Glomerular visceral epithelial cell (primary cell): ENCODE data around the gene CTNND2.

Experiments used
- DNase-seq: peaks from one replicate; pipeline ENCODE4 v3.0.0-alpha.2; 2016; ENCODE audit errors: extremely low spot score

CTNND2 gene

GRCh38 chr5:11522796-11523195, 381.4 kb downstream of the CTNND2 start:
- DNase-seq: no peak

GRCh38 chr5:11520241-11520930, 383.9 kb downstream of the CTNND2 start:
- DNase-seq: no peak

- no peak for DNase-seq
Measured at GRCh38 chr5:11519236-11519635, 385.0 kb downstream of the CTNND2 start.

- no peak for DNase-seq
Measured at GRCh38 chr5:11518676-11519075, 385.6 kb downstream of the CTNND2 start.

GRCh38 chr5:11514705-11515432, 389.4 kb downstream of the CTNND2 start:
- no peak for DNase-seq

- no peak for DNase-seq
Measured at GRCh38 chr5:11511878-11512277, 392.4 kb downstream of the CTNND2 start.

- DNase-seq: no peak
Measured at GRCh38 chr5:11510889-11511288, 393.4 kb downstream of the CTNND2 start.

GRCh38 chr5:11509793-11510192, 394.5 kb downstream of the CTNND2 start:
- DNase-seq: no peak

GRCh38 chr5:11507156-11507910, 396.9 kb downstream of the CTNND2 start:
- DNase-seq: no peak

- no peak for DNase-seq
Measured at GRCh38 chr5:11504886-11505193, 399.4 kb downstream of the CTNND2 start.

GRCh38 chr5:11504065-11504885, 400.0 kb downstream of the CTNND2 start:
- no peak for DNase-seq

GRCh38 chr5:11502783-11503182, 401.5 kb downstream of the CTNND2 start:
- no peak for DNase-seq

- DNase-seq: no peak
Measured at GRCh38 chr5:11497651-11498050, 406.6 kb downstream of the CTNND2 start.

- no peak for DNase-seq
Measured at GRCh38 chr5:11496137-11496719, 408.0 kb downstream of the CTNND2 start.

GRCh38 chr5:11494340-11494739, 409.9 kb downstream of the CTNND2 start:
- DNase-seq: no peak

- no peak for DNase-seq
Measured at GRCh38 chr5:11491404-11492075, 412.7 kb downstream of the CTNND2 start.

GRCh38 chr5:11483630-11484029, 420.6 kb downstream of the CTNND2 start:
- DNase-seq: no peak

- no peak for DNase-seq
Measured at GRCh38 chr5:11482011-11482410, 422.2 kb downstream of the CTNND2 start.

GRCh38 chr5:11477786-11478185, 426.5 kb downstream of the CTNND2 start:
- no peak for DNase-seq

- no peak for DNase-seq
Measured at GRCh38 chr5:11476866-11477265, 427.4 kb downstream of the CTNND2 start.
